Panc1 (cell line): Measurements from ENCODE around the gene FAHD1. TPM values are rescaled to one million over a fixed set of nuclear protein-coding genes. Genes with fewer than 3 reads are reported as not detected.

Experiments
- ATAC-seq: fragments of 200-7000 bp; cut with Tn5 transposase; 2 replicates; pipeline ENCODE4 v1.9.1; 2020; ENCODE audit warnings: mild to moderate bottlenecking, moderate library complexity
- BruUV-seq: library from RNA; stranded (reverse); fragments of 400-500 nt; replicated peaks from 2 replicates; lab custom pipeline; 2021; lab: Mats Ljungman, UMichigan
- CTCF ChIA-PET: fragments of 300-600 bp; sonication (Branson Sonifier 250); formaldehyde crosslinking; loops from one replicate; lab custom pipeline; 2022; ENCODE audit warnings: antibody characterized with exemption; lab: Charles Lee
- POLR2A ChIA-PET: fragments of 300-600 bp; sonication (Branson Sonifier 250); formaldehyde crosslinking; loops from one replicate; lab custom pipeline; 2022; ENCODE audit warnings: antibody characterized with exemption; lab: Charles Lee
- DNase-seq: peaks from one replicate; pipeline ENCODE4 v3.0.0-alpha.2; 2010; ENCODE audit warnings: low read depth, low spot score
- H3K27ac ChIP-seq: 2 replicates; pipeline ENCODE4 v1.5.1; 2011; ENCODE audit warnings: mild to moderate bottlenecking, low read length, inconsistent platforms
- H3K27me3 ChIP-seq: fragments of 200-500 bp; sonication (Bioruptor generic); 2 replicates; pipeline ENCODE4 v1.6.0; 2014; ENCODE audit warnings: low read length, inconsistent platforms; ENCODE audit not compliant: control insufficient read depth, insufficient read depth
- H3K36me3 ChIP-seq: fragments of 200-500 bp; sonication (Bioruptor generic); 2 replicates; pipeline ENCODE4 v1.5.1; 2014; ENCODE audit warnings: inconsistent platforms, mild to moderate bottlenecking, low read length, moderate library complexity; ENCODE audit not compliant: control insufficient read depth, insufficient read depth
- H3K4me1 ChIP-seq: 2 replicates; pipeline ENCODE4 v1.5.1; 2011; ENCODE audit warnings: inconsistent platforms, mild to moderate bottlenecking, low read length, moderate library complexity; ENCODE audit not compliant: control insufficient read depth, insufficient read depth
- H3K4me3 ChIP-seq, 2 experiments: 2 replicates each; pipeline ENCODE4 v1.5.1; 2011 to 2012; ENCODE audit warnings: low read depth in 2 of 2, low read length in 2 of 2, mild to moderate bottlenecking in 2 of 2, inconsistent platforms in 1 of 2, moderate library complexity in 1 of 2
- H3K9me3 ChIP-seq: fragments of 200-500 bp; sonication (Bioruptor generic); 2 replicates; pipeline ENCODE4 v1.5.1; 2014; ENCODE audit warnings: low read depth, mild to moderate bottlenecking, inconsistent platforms, low read length, moderate library complexity; ENCODE audit not compliant: control insufficient read depth, insufficient read depth
- POLR2AphosphoS5 ChIP-seq: IDR thresholded peaks from 2 replicates; pipeline ENCODE4 v1.6.1; 2012; ENCODE audit warnings: mild to moderate bottlenecking, low read depth, low read length, moderate library complexity
- SIN3A ChIP-seq: IDR thresholded peaks from 2 replicates; pipeline ENCODE4 v1.6.1; 2012; ENCODE audit warnings: low read depth, mild to moderate bottlenecking, low read length, moderate library complexity, borderline replicate concordance; ENCODE audit not compliant: insufficient read depth
- TCF7L2 ChIP-seq: IDR thresholded peaks from 2 replicates; pipeline ENCODE4 v1.6.1; 2011; ENCODE audit warnings: mild to moderate bottlenecking, low read depth, low read length, inconsistent platforms
- in situ Hi-C: cut with HindIII; loops from 2 replicates; pipeline ENCODE4 v1.10.0; 2016; ENCODE audit warnings: low sequenced_read_pairs, low pct_unique_long_range_greater_than_20kb
- intact Hi-C: fragments of 100-400 bp; cut with micrococcal nuclease; formaldehyde crosslinking; loops from one replicate; pipeline ENCODE4 v1.10.0; 2022; ENCODE audit not compliant: unreplicated experiment
- total RNA-seq: library from RNA; stranded (reverse); gene quantifications from one replicate; pipeline ENCODE4 v1.2.1, GENCODE V29; 2021; ENCODE audit not compliant: unreplicated experiment
- TF ChIP-seq, protein P1 (sequence below): fragments of 450-650 bp; IDR thresholded peaks from 2 replicates; pipeline ENCODE4 v1.5.1; 2017; ENCODE audit warnings: mild to moderate bottlenecking
- TF ChIP-seq, protein P2 (sequence below), 2 experiments: IDR thresholded peaks; 2 replicates each; pipeline ENCODE4 v1.6.1; 2011 to 2012; ENCODE audit warnings: low read depth in 2 of 2, control low read depth in 1 of 2, low read length in 1 of 2, mild to moderate bottlenecking in 1 of 2, moderate library complexity in 1 of 2; ENCODE audit not compliant: insufficient read depth in 1 of 2

FAHD1 gene
- total RNA-seq, 1 experiment from 2014 or later: 34.6 TPM

DNA sequence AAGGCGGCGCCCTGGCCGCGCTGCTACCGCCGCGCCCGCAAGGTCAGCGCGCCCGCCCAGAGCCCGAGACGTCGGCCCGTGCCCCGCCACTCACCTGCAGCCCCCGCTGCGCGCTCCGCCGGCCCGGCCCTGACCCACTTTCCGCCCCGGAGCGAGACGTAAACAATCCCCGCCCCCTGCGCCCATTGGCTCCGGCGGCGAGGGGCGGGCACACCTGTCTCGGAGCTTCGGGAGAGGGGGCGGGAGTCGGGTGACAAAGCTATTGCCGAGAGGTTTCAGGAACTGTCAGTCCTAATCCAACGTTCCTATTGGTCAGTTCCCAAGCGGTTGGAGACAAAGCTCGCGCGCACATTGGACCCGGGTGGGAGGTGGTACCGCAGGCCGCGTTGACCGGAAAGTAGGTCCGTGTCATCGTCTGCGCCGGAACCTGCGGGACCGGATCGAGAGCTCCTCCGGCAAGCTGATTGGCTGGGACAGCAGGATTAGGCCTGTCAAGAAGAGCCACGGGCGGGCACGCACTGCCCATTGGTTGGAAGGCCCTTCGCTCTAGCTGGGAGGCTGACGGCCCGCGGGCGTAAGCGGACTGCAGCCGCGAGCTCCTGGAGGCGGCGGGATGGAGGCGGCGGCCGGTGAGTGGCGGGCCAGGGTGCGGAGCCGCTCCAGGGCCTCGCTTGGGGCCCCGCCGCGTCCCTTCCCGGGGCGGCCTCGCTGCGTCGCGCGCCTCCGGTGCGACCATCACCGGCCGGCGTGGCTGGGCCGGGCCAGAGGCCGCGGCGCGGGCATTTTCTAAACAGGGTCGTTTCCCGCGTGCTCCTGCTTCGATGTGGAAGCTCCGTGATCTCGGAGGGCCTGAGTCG, 44.4 kb upstream of the FAHD1 start, which contains the start of the genes NUBP2 and SPSB3:
NUBP2 (plus strand) TSS at position 553 of the 857 bp plus-strand sequence; CDS start at position 614, 61 bp downstream.
SPSB3 (minus strand) TSS at position 164 of the 857 bp plus-strand sequence. CDS start 1,088 bp downstream, outside the sequence.
- peaks cover 3% of the 10 kb centered on the region; the same call in 1 of the 2 replicates for H3K36me3 ChIP-seq
- no peaks in the 10 kb centered on the region for H3K27me3 ChIP-seq
- CTCF ChIA-PET: interaction anchor here (0.6 to 1.0 kb wide), 3 partner anchors 9 to 1306 kb away, joined by 3 to 5 read pairs (median 4); no protein-coding TSS in a partner anchor
- H3K4me1 ChIP-seq: peaks cover 35% of the 10 kb centered on the region
- BruUV-seq: no TSS peak
- peak within 1 kb of the TSS; percentile 91 for H3K27ac ChIP-seq
- H3K9me3 ChIP-seq: no peaks in the 10 kb centered on the region
- DNase-seq: peak; percentile 100
- TF ChIP-seq SIN3A (peak; percentile 56; the same call in 1 of the 2 replicates), TCF7L2 (peak; percentile 4; the same call in 1 of the 2 replicates)
- TF ChIP-seq, protein P1, sequence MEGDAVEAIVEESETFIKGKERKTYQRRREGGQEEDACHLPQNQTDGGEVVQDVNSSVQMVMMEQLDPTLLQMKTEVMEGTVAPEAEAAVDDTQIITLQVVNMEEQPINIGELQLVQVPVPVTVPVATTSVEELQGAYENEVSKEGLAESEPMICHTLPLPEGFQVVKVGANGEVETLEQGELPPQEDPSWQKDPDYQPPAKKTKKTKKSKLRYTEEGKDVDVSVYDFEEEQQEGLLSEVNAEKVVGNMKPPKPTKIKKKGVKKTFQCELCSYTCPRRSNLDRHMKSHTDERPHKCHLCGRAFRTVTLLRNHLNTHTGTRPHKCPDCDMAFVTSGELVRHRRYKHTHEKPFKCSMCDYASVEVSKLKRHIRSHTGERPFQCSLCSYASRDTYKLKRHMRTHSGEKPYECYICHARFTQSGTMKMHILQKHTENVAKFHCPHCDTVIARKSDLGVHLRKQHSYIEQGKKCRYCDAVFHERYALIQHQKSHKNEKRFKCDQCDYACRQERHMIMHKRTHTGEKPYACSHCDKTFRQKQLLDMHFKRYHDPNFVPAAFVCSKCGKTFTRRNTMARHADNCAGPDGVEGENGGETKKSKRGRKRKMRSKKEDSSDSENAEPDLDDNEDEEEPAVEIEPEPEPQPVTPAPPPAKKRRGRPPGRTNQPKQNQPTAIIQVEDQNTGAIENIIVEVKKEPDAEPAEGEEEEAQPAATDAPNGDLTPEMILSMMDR: no peak
- in situ Hi-C loops (no loop called here), intact Hi-C loops (no loop called here)
- ATAC-seq: peak; percentile 84
- peak within 1 kb of the TSS; percentile 97 to 98 for H3K4me3 ChIP-seq
- POLR2A ChIA-PET: interaction anchor here (0.6 kb wide), 1 partner anchor 344 kb away, joined by 3 read pairs; no protein-coding TSS in a partner anchor

- in situ Hi-C loops (no loop called here), intact Hi-C loops (no loop called here)
- ATAC-seq (no peak), DNase-seq (no peak)
- Histone ChIP-seq H3K9me3 (no peaks in the 10 kb centered on the region), H3K27ac (no peak overlapping the region), H3K36me3 (peaks cover 3% of the 10 kb centered on the region; the same call in 1 of the 2 replicates), H3K4me3 (no peak overlapping the region), H3K27me3 (no peaks in the 10 kb centered on the region), H3K4me1 (peaks cover 9% of the 10 kb centered on the region)
- ChIA-PET CTCF (interaction anchor here (0.6 kb wide), 1 partner anchor 110 kb away, joined by 3 read pairs; no protein-coding TSS in a partner anchor), POLR2A (no interaction called here)
- BruUV-seq: TSS peak; percentile 33
- TF ChIP-seq SIN3A (no peak), TCF7L2 (no peak), POLR2AphosphoS5 (no peak)
- TF ChIP-seq, protein P2, sequence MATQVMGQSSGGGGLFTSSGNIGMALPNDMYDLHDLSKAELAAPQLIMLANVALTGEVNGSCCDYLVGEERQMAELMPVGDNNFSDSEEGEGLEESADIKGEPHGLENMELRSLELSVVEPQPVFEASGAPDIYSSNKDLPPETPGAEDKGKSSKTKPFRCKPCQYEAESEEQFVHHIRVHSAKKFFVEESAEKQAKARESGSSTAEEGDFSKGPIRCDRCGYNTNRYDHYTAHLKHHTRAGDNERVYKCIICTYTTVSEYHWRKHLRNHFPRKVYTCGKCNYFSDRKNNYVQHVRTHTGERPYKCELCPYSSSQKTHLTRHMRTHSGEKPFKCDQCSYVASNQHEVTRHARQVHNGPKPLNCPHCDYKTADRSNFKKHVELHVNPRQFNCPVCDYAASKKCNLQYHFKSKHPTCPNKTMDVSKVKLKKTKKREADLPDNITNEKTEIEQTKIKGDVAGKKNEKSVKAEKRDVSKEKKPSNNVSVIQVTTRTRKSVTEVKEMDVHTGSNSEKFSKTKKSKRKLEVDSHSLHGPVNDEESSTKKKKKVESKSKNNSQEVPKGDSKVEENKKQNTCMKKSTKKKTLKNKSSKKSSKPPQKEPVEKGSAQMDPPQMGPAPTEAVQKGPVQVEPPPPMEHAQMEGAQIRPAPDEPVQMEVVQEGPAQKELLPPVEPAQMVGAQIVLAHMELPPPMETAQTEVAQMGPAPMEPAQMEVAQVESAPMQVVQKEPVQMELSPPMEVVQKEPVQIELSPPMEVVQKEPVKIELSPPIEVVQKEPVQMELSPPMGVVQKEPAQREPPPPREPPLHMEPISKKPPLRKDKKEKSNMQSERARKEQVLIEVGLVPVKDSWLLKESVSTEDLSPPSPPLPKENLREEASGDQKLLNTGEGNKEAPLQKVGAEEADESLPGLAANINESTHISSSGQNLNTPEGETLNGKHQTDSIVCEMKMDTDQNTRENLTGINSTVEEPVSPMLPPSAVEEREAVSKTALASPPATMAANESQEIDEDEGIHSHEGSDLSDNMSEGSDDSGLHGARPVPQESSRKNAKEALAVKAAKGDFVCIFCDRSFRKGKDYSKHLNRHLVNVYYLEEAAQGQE (IDR thresholded peaks at IDR 0.05; ENCODE audit: insufficient read depth in 1 of 2, low read depth in 2 of 2, low read length in 1 of 2): no peak
- TF ChIP-seq, protein P1: no peak
These were observed 41.8 kb upstream of the FAHD1 start for GRCh38 chr16:1784977-1785845.
